ENCODE results near the gene GPD2. TPM values are rescaled to one million over a fixed set of nuclear protein-coding genes. Genes with fewer than 3 reads are reported as not detected.
"Not testable (repeated sequence)": the region's sequence is repeated elsewhere in the genome, so short reads cannot be mapped to it uniquely, and the experiment has no call there.

GPD2 gene
- polyA plus RNA-seq, 1 experiment: 20.7 TPM

- DNase-seq (ENCODE audit: low read depth, low spot score): no peak
- Histone ChIP-seq H3K27me3 (ENCODE audit: control insufficient read depth, insufficient read depth, low read length) (no peaks in the 10 kb centered on the region), H3K9me3 (ENCODE audit: control insufficient read depth, insufficient read depth, low read length) (no peaks in the 10 kb centered on the region), H3K27ac (ENCODE audit: low read depth, low read length) (no peak overlapping the region), H3K4me3 (ENCODE audit: low read depth, low read length) (no peak overlapping the region)
- ChIA-PET POLR2A (no interaction called here), CTCF (interaction anchor here (0.6 kb wide), 1 partner anchor 265 kb away, joined by 7 read pairs; no protein-coding TSS in a partner anchor)
- TF ChIP-seq CTCF (IDR thresholded peaks at IDR 0.05; ENCODE audit: low read depth, low read length): no peak
Measured at GRCh38 chr2:156600196-156600595, 164.0 kb downstream of the GPD2 start.

GRCh38 chr2:156601855-156602551 lies 165.8 kb downstream of the GPD2 start:
- no peaks in the 10 kb centered on the region for H3K27me3 ChIP-seq (ENCODE audit: control insufficient read depth, insufficient read depth, low read length)
- TF ChIP-seq CTCF (IDR thresholded peaks at IDR 0.05; ENCODE audit: low read depth, low read length): no peak
- no peak overlapping the region for H3K4me3 ChIP-seq (ENCODE audit: low read depth, low read length)
- ChIA-PET CTCF (no interaction called here), POLR2A (no interaction called here)
- H3K27ac ChIP-seq (ENCODE audit: low read depth, low read length): no peak overlapping the region
- no peaks in the 10 kb centered on the region for H3K9me3 ChIP-seq (ENCODE audit: control insufficient read depth, insufficient read depth, low read length)
- no peak for DNase-seq (ENCODE audit: low read depth, low spot score)

- Histone ChIP-seq H3K27ac (ENCODE audit: low read depth, low read length) (no peak overlapping the region), H3K4me3 (ENCODE audit: low read depth, low read length) (no peak overlapping the region), H3K9me3 (ENCODE audit: control insufficient read depth, insufficient read depth, low read length) (no peaks in the 10 kb centered on the region), H3K27me3 (ENCODE audit: control insufficient read depth, insufficient read depth, low read length) (no peaks in the 10 kb centered on the region)
- no peak for TF ChIP-seq CTCF (IDR thresholded peaks at IDR 0.05; ENCODE audit: low read depth, low read length)
- DNase-seq (ENCODE audit: low read depth, low spot score): no peak
- CTCF ChIA-PET: interaction anchor here (0.6 kb wide), 2 partner anchors 15 to 725 kb away, joined by 6 read pairs; no protein-coding TSS in a partner anchor
- POLR2A ChIA-PET: no interaction called here
Measured at GRCh38 chr2:156602552-156602933, 166.4 kb downstream of the GPD2 start.

GRCh38 chr2:156615836-156616322 lies 179.7 kb downstream of the GPD2 start:
- CTCF ChIA-PET: no interaction called here
- POLR2A ChIA-PET: no interaction called here
- Histone ChIP-seq H3K9me3 (ENCODE audit: control insufficient read depth, insufficient read depth, low read length) (no peaks in the 10 kb centered on the region; the same call in 1 of the 2 replicates), H3K27me3 (ENCODE audit: control insufficient read depth, insufficient read depth, low read length) (no peaks in the 10 kb centered on the region), H3K27ac (ENCODE audit: low read depth, low read length) (no peak overlapping the region), H3K4me3 (ENCODE audit: low read depth, low read length) (no peak overlapping the region)
- no peak for DNase-seq (ENCODE audit: low read depth, low spot score)
- no peak for TF ChIP-seq CTCF (IDR thresholded peaks at IDR 0.05; ENCODE audit: low read depth, low read length)

- DNase-seq (ENCODE audit: low read depth, low spot score); H3K4me3 ChIP-seq (ENCODE audit: low read depth, low read length); H3K27ac ChIP-seq (ENCODE audit: low read depth, low read length); POLR2A ChIA-PET; H3K27me3 ChIP-seq (ENCODE audit: control insufficient read depth, insufficient read depth, low read length); H3K9me3 ChIP-seq (ENCODE audit: control insufficient read depth, insufficient read depth, low read length): not testable (repeated sequence)
- CTCF ChIA-PET: interaction anchor here (0.7 kb wide), 1 partner anchor 294 kb away, joined by 7 read pairs; no protein-coding TSS in a partner anchor
Measured at GRCh38 chr2:156618071-156618470, 181.9 kb downstream of the GPD2 start.

Data from AG04450 (cell line).